Body of pancreas (tissue), 4 donors: Measurements from ENCODE around the gene SYPL1. TPM values are rescaled to one million over a fixed set of nuclear protein-coding genes. Genes with fewer than 3 reads are reported as not detected.

ENCODE experiments used
- ATAC-seq: fragments of 150-250 bp; one replicate; pipeline ENCODE4 v1.9.1; 2016
- DNase-seq, 4 donors: peaks; one replicate each; pipeline ENCODE4 v3.0.0-alpha.2; 2019
- H3K27ac ChIP-seq, 4 donors: fragments of 200-600 bp; sonication (generic); 1 replicate in 3 of 4; 2 replicates in 1 of 4; pipeline versions ENCODE4 v1.5.1 to v1.6.1; 2016 to 2019; ENCODE audit warnings: mild to moderate bottlenecking in 1 of 4, mixed read lengths in 1 of 4, moderate library complexity in 1 of 4
- H3K27me3 ChIP-seq, 2 donors: fragments of 200-600 bp; sonication (generic); one replicate each; pipeline ENCODE4 v1.6.0; 2016; ENCODE audit warnings: mild to moderate bottlenecking in 1 of 2
- H3K36me3 ChIP-seq, 2 donors: fragments of 200-600 bp; sonication (generic); replicated peaks in 1 of 2; 2 replicates each; pipeline ENCODE4 v1.5.1; 2016; ENCODE audit warnings: low read depth in 2 of 2; ENCODE audit not compliant: insufficient read depth in 1 of 2
- H3K4me1 ChIP-seq: fragments of 200-600 bp; sonication (generic); one replicate; pipeline ENCODE4 v1.6.0; 2016
- H3K4me3 ChIP-seq, 2 donors: fragments of 200-600 bp; sonication (generic); 1 replicate in 1 of 2; 2 replicates in 1 of 2; pipeline ENCODE4 v1.5.1; 2016 to 2019
- H3K9me3 ChIP-seq, 3 donors: fragments of 200-600 bp; sonication (generic); 1 replicate in 2 of 3; 2 replicates in 1 of 3; pipeline ENCODE4 v1.5.1; 2016
- CTCF ChIP-seq, 7 experiments: fragments of 450-650 bp in 4 of 7; fragments of 200-600 bp in 3 of 7; sonication (generic) in 3 of 7; IDR thresholded peaks; one replicate each; pipeline ENCODE4 v1.5.1; 2016 to 2019; ENCODE audit warnings: antibody characterized with exemption in 7 of 7
- POLR2A ChIP-seq, 3 donors: fragments of 450-650 bp; IDR thresholded peaks; one replicate each; pipeline ENCODE4 v1.6.1; 2016; ENCODE audit warnings: antibody characterized with exemption in 3 of 3, mild to moderate bottlenecking in 2 of 3
- WGBS, 2 donors: methylation state at CpG; one replicate each; pipeline ENCODE4 v1.1.5; 2017; 5-methylcytosine and 5-hydroxymethylcytosine counted together
- intact Hi-C: fragments of 100-400 bp; cut with DNase I; formaldehyde crosslinking; loops from one replicate; pipeline ENCODE4 v1.15.1; 2023
- total RNA-seq, 2 donors: library from RNA; depleted of rRNA; stranded (reverse); fragments of >200 nt; gene quantifications; one replicate each; pipeline ENCODE4 v1.1.0, GENCODE V29; 2016

SYPL1 gene
- total RNA-seq, 2 donors from 2014 or later = 35.6 to 44.1 TPM

- Histone ChIP-seq H3K36me3 (no peaks in the 10 kb centered on the region), H3K27me3 (no peaks in the 10 kb centered on the region), H3K4me1 (peaks cover 30% of the 10 kb centered on the region), H3K4me3 (peak overlapping the region; percentile 23 to 41), H3K27ac (peak overlapping the region; percentile 91 to 99 (median 99)), H3K9me3 (no peaks in the 10 kb centered on the region)
- DNase-seq = no peak
- WGBS, 2 donors = 5 to 7% methylated on average over 19 of the region's 19 CpGs
- no peak for ATAC-seq
- intact Hi-C loops = no loop called here
- TF ChIP-seq POLR2A (IDR thresholded peaks at IDR 0.05) = no peak
- no peak for TF ChIP-seq CTCF (IDR thresholded peaks at IDR 0.05)
These were observed 1.0 kb downstream of the SYPL1 start for GRCh38 chr7:106110885-106111654.

GRCh38 chr7:106110238-106110560, 1.9 kb downstream of the SYPL1 start:
- ATAC-seq = no peak
- intact Hi-C loops = no loop called here
- no peaks in the 10 kb centered on the region for H3K36me3 ChIP-seq
- H3K27ac ChIP-seq = peak overlapping the region in 1 of 4 donors; percentile 99
- no peaks in the 10 kb centered on the region for H3K9me3 ChIP-seq
- H3K4me1 ChIP-seq = peaks cover 30% of the 10 kb centered on the region
- no peak for DNase-seq
- H3K4me3 ChIP-seq = no peak overlapping the region
- no peaks in the 10 kb centered on the region for H3K27me3 ChIP-seq
- no peak for TF ChIP-seq POLR2A (IDR thresholded peaks at IDR 0.05)

GRCh38 chr7:106109521-106110237, 2.4 kb downstream of the SYPL1 start:
- ATAC-seq (no peak), DNase-seq (no peak)
- no peaks in the 10 kb centered on the region for H3K27me3 ChIP-seq
- H3K9me3 ChIP-seq = no peaks in the 10 kb centered on the region
- H3K4me3 ChIP-seq = no peak overlapping the region
- TF ChIP-seq POLR2A (IDR thresholded peaks at IDR 0.05) (no peak), CTCF (IDR thresholded peaks at IDR 0.05) (no peak)
- H3K4me1 ChIP-seq = peaks cover 30% of the 10 kb centered on the region
- no peaks in the 10 kb centered on the region for H3K36me3 ChIP-seq
- 80 to 93% methylated on average over 6 of the region's 6 CpGs for WGBS, 2 donors
- peak overlapping the region in 1 of 4 donors; percentile 99 for H3K27ac ChIP-seq
- intact Hi-C loops = no loop called here

- 75 to 92% methylated on average over 1 of the region's 1 CpG for WGBS, 2 donors
- intact Hi-C loops = no loop called here
- peaks cover 31% of the 10 kb centered on the region for H3K4me1 ChIP-seq
- TF ChIP-seq POLR2A (IDR thresholded peaks at IDR 0.05) (no peak), CTCF (IDR thresholded peaks at IDR 0.05) (no peak)
- H3K36me3 ChIP-seq = no peaks in the 10 kb centered on the region
- H3K4me3 ChIP-seq = no peak overlapping the region
- no peaks in the 10 kb centered on the region for H3K27me3 ChIP-seq
- DNase-seq = no peak
- H3K27ac ChIP-seq = peak overlapping the region in 1 of 4 donors; percentile 8
- no peak for ATAC-seq
- no peaks in the 10 kb centered on the region for H3K9me3 ChIP-seq
These were observed 3.1 kb downstream of the SYPL1 start for GRCh38 chr7:106108991-106109390.

- intact Hi-C loops = no loop called here
- Histone ChIP-seq H3K27ac (no peak overlapping the region), H3K9me3 (no peaks in the 10 kb centered on the region), H3K4me1 (peaks cover 38% of the 10 kb centered on the region), H3K36me3 (no peaks in the 10 kb centered on the region), H3K4me3 (no peak overlapping the region), H3K27me3 (no peaks in the 10 kb centered on the region)
- TF ChIP-seq POLR2A (IDR thresholded peaks at IDR 0.05) (no peak), CTCF (IDR thresholded peaks at IDR 0.05) (no peak)
- no peak for ATAC-seq
- no peak for DNase-seq
- 91 to 94% methylated on average over 2 of the region's 2 CpGs for WGBS, 2 donors
These were observed 7.3 kb downstream of the SYPL1 start for GRCh38 chr7:106104721-106105260.
